ENCODE results near the gene ALDH1A3. TPM values are rescaled to one million over a fixed set of nuclear protein-coding genes. Genes with fewer than 3 reads are reported as not detected.

ALDH1A3 gene
- total RNA-seq, 1 experiment from 2014 or later, result 248 TPM

- Histone ChIP-seq H3K9me3 (ENCODE audit: control insufficient read depth in 1 of 2, insufficient read depth in 1 of 2, low read depth in 1 of 2, low read length in 2 of 2) (no peaks in the 10 kb centered on the region), H3K36me3 (ENCODE audit: control insufficient read depth in 1 of 2, insufficient read depth in 2 of 2, low read length in 2 of 2) (no peaks in the 10 kb centered on the region), H3K27me3 (ENCODE audit: insufficient read depth, low read length) (no peaks in the 10 kb centered on the region), H2AFZ (ENCODE audit: low read depth, low read length, poor library complexity, severe bottlenecking) (no peak overlapping the region), H3K4me1 (ENCODE audit: control insufficient read depth in 1 of 2, insufficient read depth in 2 of 2, low read length in 2 of 2) (peaks cover 2 to 4% of the 10 kb centered on the region in 2 experiments; a peak in 3 of 4 replicates), H4K20me1 (ENCODE audit: insufficient read depth) (no peaks in the 10 kb centered on the region), H3K4me3 (replicated peaks in 1 of 2; ENCODE audit: low read depth in 1 of 2, low read length in 2 of 2) (no peak overlapping the region), H3K9me2 (ENCODE audit: insufficient read depth) (no peaks in the 10 kb centered on the region), H3K9ac (ENCODE audit: low read length) (no peak overlapping the region), H3K79me2 (ENCODE audit: insufficient read depth, low read length) (no peaks in the 10 kb centered on the region), H3K4me2 (ENCODE audit: low read length) (no peak overlapping the region), H3K27ac (ENCODE audit: low read depth, low read length) (no peak overlapping the region)
- RAD21 ChIA-PET (ENCODE audit: low non-redundant PET in 1 of 2, low total read pairs in 2 of 2, uncharacterized antibody in 2 of 2, unreplicated experiment in 2 of 2), result no interaction called here
- POLR2A ChIA-PET, result no interaction called here
- BruUV-seq (replicated peaks), result no TSS peak
- no peak for DNase-seq (ENCODE audit: low read depth, low spot score)
- no peak for ATAC-seq
- TF ChIP-seq CBX3 (IDR thresholded peaks at IDR 0.05; ENCODE audit: low read depth), result no peak
- TF ChIP-seq CEBPB (IDR thresholded peaks at IDR 0.05; ENCODE audit: low read depth), result no peak
- TF ChIP-seq RAD21 (IDR thresholded peaks at IDR 0.05; ENCODE audit: low read depth), result no peak
- TF ChIP-seq ELF1 (IDR thresholded peaks at IDR 0.05; ENCODE audit: borderline replicate concordance, low read depth), result no peak
- no peak for TF ChIP-seq REST (IDR thresholded peaks at IDR 0.05; ENCODE audit: low read depth)
- TF ChIP-seq POLR2A (IDR thresholded peaks at IDR 0.05; ENCODE audit: borderline replicate concordance, extremely low read depth, insufficient read depth, insufficient read length), result no peak
- TF ChIP-seq TCF7L2 (IDR thresholded peaks at IDR 0.05; ENCODE audit: borderline replicate concordance, extremely low read depth, insufficient read depth, insufficient read length), result no peak
- TF ChIP-seq MAX (IDR thresholded peaks at IDR 0.05), result no peak
- TF ChIP-seq ATF3 (IDR thresholded peaks at IDR 0.05), result no peak
- TF ChIP-seq FOSL1 (IDR thresholded peaks at IDR 0.05; ENCODE audit: low read depth), result no peak
- no peak for TF ChIP-seq EZH2 (IDR thresholded peaks at IDR 0.05)
- TF ChIP-seq JUND (IDR thresholded peaks at IDR 0.05), result no peak
- TF ChIP-seq ZFX (IDR thresholded peaks at IDR 0.05), result no peak
- TF ChIP-seq SRF (IDR thresholded peaks at IDR 0.05; ENCODE audit: low read depth), result no peak
- TF ChIP-seq ZNF274 (IDR thresholded peaks at IDR 0.05; ENCODE audit: low read depth, low read length), result no peak
- intact Hi-C loops (cut with micrococcal nuclease), result no loop called here
- CTCF ChIA-PET, result no interaction called here
Measured at GRCh38 chr15:100844167-100844566, 35.5 kb upstream of the ALDH1A3 start.

All from HCT116 (cell line).